Stomach smooth muscle (tissue), 2 donors: ENCODE data around the gene ZNF385B.
A peak's percentile ranks its signal among the peaks of the same experiment; 100 is the strongest.

Experiments used
- H3K27ac ChIP-seq: one replicate; pipeline ENCODE4 v1.7.0; 2013; ENCODE audit warnings: mild to moderate bottlenecking, low read length, inconsistent platforms
- H3K27me3 ChIP-seq, 2 donors: one replicate each; pipeline ENCODE4 v1.7.0; 2013; ENCODE audit warnings: low read length in 2 of 2; ENCODE audit not compliant: insufficient read depth in 2 of 2, control insufficient read depth in 1 of 2
- H3K36me3 ChIP-seq, 2 donors: one replicate each; pipeline ENCODE4 v1.7.0; 2013; ENCODE audit warnings: low read length in 2 of 2; ENCODE audit not compliant: control insufficient read depth in 2 of 2, insufficient read depth in 2 of 2
- H3K4me1 ChIP-seq: one replicate; pipeline ENCODE4 v1.7.0; 2013; ENCODE audit warnings: low read length; ENCODE audit not compliant: control insufficient read depth, insufficient read depth
- H3K4me3 ChIP-seq, 2 donors: one replicate each; pipeline ENCODE4 v1.7.0; 2013; ENCODE audit warnings: low read length in 2 of 2
- H3K9ac ChIP-seq, 2 donors: one replicate each; pipeline ENCODE4 v1.7.0; 2013; ENCODE audit warnings: low read length in 2 of 2, mild to moderate bottlenecking in 1 of 2
- H3K9me3 ChIP-seq, 2 donors: one replicate each; pipeline ENCODE4 v1.7.0; 2013; ENCODE audit warnings: low read length in 2 of 2; ENCODE audit not compliant: control insufficient read depth in 2 of 2
- donor health status: healthy.
- donor health status: Pancreatic carcinoma.

The ZNF385B gene

GRCh38 chr2:179882851-179883806 is 21.7 kb upstream of the ZNF385B start:
- Histone ChIP-seq H3K9ac (no peak overlapping the region), H3K9me3 (no peaks in the 10 kb centered on the region), H3K4me1 (no peaks in the 10 kb centered on the region), H3K4me3 (no peak overlapping the region), H3K27ac (no peak overlapping the region), H3K36me3 (no peaks in the 10 kb centered on the region), H3K27me3 (no peaks in the 10 kb centered on the region)

- Histone ChIP-seq H3K9me3 (no peaks in the 10 kb centered on the region), H3K4me3 (no peak overlapping the region), H3K27ac (no peak overlapping the region), H3K36me3 (no peaks in the 10 kb centered on the region), H3K9ac (no peak overlapping the region), H3K4me1 (no peaks in the 10 kb centered on the region), H3K27me3 (no peaks in the 10 kb centered on the region)
These were observed 16.4 kb upstream of the ZNF385B start for GRCh38 chr2:179877601-179878364.

- Histone ChIP-seq H3K27ac (no peak overlapping the region), H3K9ac (no peak overlapping the region), H3K27me3 (no peaks in the 10 kb centered on the region), H3K4me3 (no peak overlapping the region), H3K9me3 (no peaks in the 10 kb centered on the region), H3K4me1 (no peaks in the 10 kb centered on the region), H3K36me3 (no peaks in the 10 kb centered on the region)
These were observed 14.9 kb upstream of the ZNF385B start for GRCh38 chr2:179876266-179876665.

DNA sequence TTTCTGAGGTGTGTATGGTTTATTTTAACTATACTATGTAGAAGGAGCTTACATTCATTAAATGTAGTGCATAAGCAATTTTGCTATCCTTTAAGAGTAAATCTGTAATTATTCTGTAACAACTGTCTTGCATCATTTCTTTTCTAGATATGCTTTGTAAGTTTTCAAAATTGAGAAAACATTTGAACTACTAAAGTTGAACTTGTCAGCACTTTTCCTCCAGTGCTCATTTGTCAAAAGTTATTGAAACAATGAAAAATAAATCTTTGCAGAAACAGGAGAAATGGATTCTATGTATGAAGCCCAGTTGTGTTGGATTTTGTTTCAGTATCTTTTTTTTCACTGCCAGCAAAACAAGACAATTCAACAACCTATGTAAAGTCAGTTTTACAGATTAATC is 14.5 kb upstream of the ZNF385B start:
- Histone ChIP-seq H3K4me1 (no peaks in the 10 kb centered on the region), H3K9ac (no peak overlapping the region), H3K4me3 (no peak overlapping the region), H3K27me3 (no peaks in the 10 kb centered on the region), H3K27ac (no peak overlapping the region), H3K36me3 (no peaks in the 10 kb centered on the region), H3K9me3 (no peaks in the 10 kb centered on the region)

GRCh38 chr2:179862898-179863458 is 1.6 kb upstream of the ZNF385B start:
- Histone ChIP-seq H3K27me3 (peaks cover 2 to 4% of the 10 kb centered on the region in 2 donors), H3K9ac (peak overlapping the region in 1 of 2 donors; percentile 76), H3K36me3 (no peaks in the 10 kb centered on the region), H3K4me3 (peak overlapping the region in 1 of 2 donors; percentile 83), H3K4me1 (peaks cover 13% of the 10 kb centered on the region), H3K9me3 (no peaks in the 10 kb centered on the region), H3K27ac (peak overlapping the region; percentile 74)

DNA sequence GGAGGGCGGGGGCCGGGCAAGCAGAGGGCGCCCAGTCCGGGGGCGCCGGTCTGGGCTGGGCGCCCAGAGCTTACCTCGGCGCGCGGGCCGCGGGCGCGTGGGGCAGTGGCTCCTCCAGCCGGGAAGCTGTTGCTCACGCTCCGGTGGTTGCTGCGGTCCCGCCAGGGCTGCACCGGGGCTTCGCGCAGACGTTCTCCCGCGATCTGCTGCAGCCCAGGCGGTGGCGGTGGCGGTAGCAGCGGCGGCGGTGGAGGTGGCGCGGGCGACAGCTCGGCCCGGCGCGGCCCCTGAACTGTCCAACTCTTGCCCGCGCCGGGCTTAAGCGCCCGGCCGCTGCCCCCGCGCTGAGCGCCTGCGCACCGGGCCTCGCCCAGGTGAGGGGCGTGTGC is 391 bp downstream of the ZNF385B start:
- Histone ChIP-seq H3K27ac (peak overlapping the region; percentile 74), H3K27me3 (peaks cover 2 to 4% of the 10 kb centered on the region in 2 donors), H3K9me3 (no peaks in the 10 kb centered on the region), H3K4me3 (peak overlapping the region; percentile 77 to 83), H3K4me1 (peaks cover 17% of the 10 kb centered on the region), H3K9ac (peak overlapping the region; percentile 7 to 39), H3K36me3 (no peaks in the 10 kb centered on the region)

GRCh38 chr2:179860255-179861026 is 971 bp downstream of the ZNF385B start:
- Histone ChIP-seq H3K4me3 (peak overlapping the region; percentile 77 to 83), H3K27me3 (peaks cover 2 to 4% of the 10 kb centered on the region in 2 donors), H3K36me3 (no peaks in the 10 kb centered on the region), H3K27ac (peak overlapping the region; percentile 74), H3K9ac (peak overlapping the region; percentile 39 to 69), H3K4me1 (peaks cover 17% of the 10 kb centered on the region), H3K9me3 (no peaks in the 10 kb centered on the region)

DNA sequence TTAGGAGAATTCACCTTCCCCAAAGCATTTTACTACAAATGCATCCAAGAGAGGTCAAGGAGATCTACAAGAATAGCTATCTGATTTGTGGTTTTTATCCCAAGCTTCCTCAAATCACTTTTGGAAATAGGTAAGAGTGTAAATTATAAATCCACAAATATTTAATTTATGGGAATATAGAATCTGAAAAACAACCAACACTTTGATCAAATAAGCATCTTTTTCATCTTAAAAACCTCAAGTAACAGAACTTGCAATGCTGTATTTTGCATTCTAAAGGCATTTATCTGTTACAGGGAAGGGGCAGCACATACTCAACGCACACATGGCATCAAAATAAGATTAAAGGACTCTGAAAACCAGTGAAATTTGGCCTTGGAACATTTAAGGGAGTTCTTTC is 1.9 kb downstream of the ZNF385B start:
- Histone ChIP-seq H3K9ac (peak overlapping the region in 1 of 2 donors; percentile 39), H3K4me1 (peaks cover 17% of the 10 kb centered on the region), H3K27me3 (peaks cover 2 to 4% of the 10 kb centered on the region in 2 donors), H3K27ac (peak overlapping the region; percentile 74), H3K9me3 (no peaks in the 10 kb centered on the region), H3K4me3 (peak overlapping the region; percentile 77 to 83), H3K36me3 (no peaks in the 10 kb centered on the region)

DNA sequence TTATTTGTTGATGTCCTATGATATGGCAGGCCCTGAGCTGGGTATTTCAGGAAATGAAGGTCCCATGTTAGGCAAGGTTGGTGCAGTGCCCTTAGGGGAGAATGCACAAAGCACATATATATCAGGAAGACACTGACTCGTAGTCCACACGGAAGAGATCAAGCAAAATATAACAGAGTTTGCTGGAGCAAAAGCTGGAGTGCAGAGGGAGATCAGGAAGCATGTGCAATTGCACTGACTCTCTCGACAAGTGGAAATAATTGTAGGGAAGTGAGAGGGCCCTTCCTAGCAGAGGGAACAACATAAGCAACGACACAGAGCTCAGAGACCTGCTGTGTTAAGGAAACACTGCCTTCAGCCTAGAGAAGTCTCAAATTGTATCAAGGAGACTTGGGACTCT is 4.2 kb downstream of the ZNF385B start:
- no peaks in the 10 kb centered on the region for H3K9me3 ChIP-seq
- H3K36me3 ChIP-seq: no peaks in the 10 kb centered on the region
- H3K4me1 ChIP-seq: peaks cover 9% of the 10 kb centered on the region
- peak overlapping the region in 1 of 2 donors; percentile 23 for H3K4me3 ChIP-seq
- no peak overlapping the region for H3K27ac ChIP-seq
- H3K27me3 ChIP-seq: peaks cover 2 to 4% of the 10 kb centered on the region in 2 donors
- H3K9ac ChIP-seq: no peak overlapping the region

- Histone ChIP-seq H3K27me3 (peaks cover 2 to 4% of the 10 kb centered on the region in 2 donors), H3K27ac (no peak overlapping the region), H3K4me3 (no peak overlapping the region), H3K9ac (no peak overlapping the region), H3K4me1 (peaks cover 4% of the 10 kb centered on the region), H3K36me3 (no peaks in the 10 kb centered on the region), H3K9me3 (no peaks in the 10 kb centered on the region)
These were observed 5.2 kb downstream of the ZNF385B start for GRCh38 chr2:179856205-179856604.
